Heart left ventricle (tissue), 16 donors: ENCODE measurements around the gene ABCC8. TPM values are rescaled to one million over a fixed set of nuclear protein-coding genes. Genes with fewer than 3 reads are reported as not detected.

ENCODE experiments used
- ATAC-seq, 4 donors: fragments of 200-7000 bp; cut with Tn5 transposase; one replicate each; pipeline ENCODE4 v1.9.1; 2020 to 2022; ENCODE audit warnings: moderate library complexity in 4 of 4, mild to moderate bottlenecking in 3 of 4, moderate number of reproducible peaks in 1 of 4
- DNase-seq, 5 donors: peaks; one replicate each; pipeline ENCODE4 v3.0.0-alpha.2; 2020
- H3K27ac ChIP-seq, 12 donors: fragments of 200-600 bp; sonication (generic) in 4 of 12; one replicate each; pipeline versions ENCODE4 v1.5.0 to v1.8.0; 2016 to 2022; ENCODE audit warnings: mild to moderate bottlenecking in 2 of 12
- H3K27me3 ChIP-seq, 9 donors: fragments of 200-600 bp; sonication (generic) in 2 of 9; one replicate each; pipeline versions ENCODE4 v1.5.1 to v1.8.0; 2016 to 2022; ENCODE audit warnings: mild to moderate bottlenecking in 3 of 9
- H3K36me3 ChIP-seq, 9 donors: fragments of 200-600 bp; sonication (generic) in 2 of 9; one replicate each; pipeline versions ENCODE4 v1.5.0 to v1.8.0; 2018 to 2022; ENCODE audit warnings: mild to moderate bottlenecking in 2 of 9
- H3K4me1 ChIP-seq, 12 donors: fragments of 200-600 bp; sonication (generic) in 4 of 12; one replicate each; pipeline versions ENCODE4 v1.5.0 to v1.8.0; 2016 to 2022; ENCODE audit warnings: mild to moderate bottlenecking in 3 of 12
- H3K4me3 ChIP-seq, 12 donors: fragments of 200-600 bp; sonication (generic) in 4 of 12; one replicate each; pipeline versions ENCODE4 v1.5.0 to v1.8.0; 2017 to 2022; ENCODE audit warnings: mild to moderate bottlenecking in 9 of 12, moderate library complexity in 4 of 12
- H3K9me3 ChIP-seq, 12 donors: fragments of 200-600 bp; sonication (generic) in 4 of 12; one replicate each; pipeline versions ENCODE4 v1.5.0 to v1.8.0; 2016 to 2022; ENCODE audit warnings: mild to moderate bottlenecking in 1 of 12
- POLR2A ChIP-seq, 2 donors: fragments of 450-650 bp; IDR thresholded peaks; one replicate each; pipeline ENCODE4 v1.6.1; 2017; ENCODE audit warnings: antibody characterized with exemption in 2 of 2, mild to moderate bottlenecking in 2 of 2, moderate library complexity in 2 of 2
- WGBS, 4 donors: extraction: QIAGEN DNeasy Blood & Tissue Kit in 2 of 4; methylation state at CpG; one replicate each; pipeline versions ENCODE4 v1.1.5 to v1.1.7; 2013 to 2018; 5-methylcytosine and 5-hydroxymethylcytosine counted together
- intact Hi-C, 10 donors: fragments of 100-400 bp; cut with DNase I; formaldehyde crosslinking; loops; one replicate each; pipeline versions ENCODE4 v1.11.1 to v1.14.2; 2022
- polyA plus RNA-seq, 2 donors: library from polyadenylated mRNA; stranded (reverse); fragments of 200-250 nt; gene quantifications; one replicate each; pipeline ENCODE4 v1.2.3, GENCODE V29; 2013
- total RNA-seq, 9 donors: library from RNA; depleted of rRNA in 2 of 9; stranded (reverse); fragments of >200 nt in 2 of 9; fragmentation: NEBNext Ultra II Directional in 3 of 9; extraction: Animal tissue kit (Norgen Biotek cat#: 25700) in 3 of 9; gene quantifications; one replicate each; pipeline versions ENCODE4 v1.1.0 to v1.2.4, GENCODE V29; 2016 to 2023
- TF ChIP-seq, protein P1 (sequence below), 12 donors: fragments of 200-600 bp; sonication (generic) in 4 of 12; IDR thresholded peaks; one replicate each; pipeline versions ENCODE4 v1.5.0 to v1.8.0; 2018 to 2022; ENCODE audit warnings: antibody characterized with exemption in 12 of 12, mild to moderate bottlenecking in 5 of 12
- donor health status: ischemic (EF 13 %, LVEDD 7.1; RV severe dilation, severe dysfunction).
- donor health status: healthy with polysubstance abuse.
- donor health status: DM: no; HTN: yes; CAD: no.
- donor health status: DM: no; HTN: no; CAD: no.
- donor health status: ischemic (EF 25% LVEDD 6.9; RV normal size, moderate dysfunction).
- donor health status: ischemic (EF 25% LVEDD 5.7; RV mildly dilated, moderate dysfunction).
- donor health status: healthy.
- donor health status: DM: yes; HTN: yes; CAD: no.
- donor health status: ischemic (EF 35%, LVEDD 5.7; RV mildly dilated, moderate dysfunction).
- donor health status: nonischemic (EF 11% LVEDD 7.7; RV severe dilation, severe dysfunction).
- donor health status: DM: yes; HTN: yes; CAD: no.
- donor health status: PGD.
- donor health status: ischemic (EF 29% LVEDD 5.4; RV normal size, mild dysfunction).
- donor health status: nonischemic (EF 23%, LVEDD 6.1; RV moderate dilation, normal function).

The ABCC8 gene
- total and polyA plus RNA-seq, 11 donors, result 0.69 to 9.6 (median 3.6) TPM

DNA sequence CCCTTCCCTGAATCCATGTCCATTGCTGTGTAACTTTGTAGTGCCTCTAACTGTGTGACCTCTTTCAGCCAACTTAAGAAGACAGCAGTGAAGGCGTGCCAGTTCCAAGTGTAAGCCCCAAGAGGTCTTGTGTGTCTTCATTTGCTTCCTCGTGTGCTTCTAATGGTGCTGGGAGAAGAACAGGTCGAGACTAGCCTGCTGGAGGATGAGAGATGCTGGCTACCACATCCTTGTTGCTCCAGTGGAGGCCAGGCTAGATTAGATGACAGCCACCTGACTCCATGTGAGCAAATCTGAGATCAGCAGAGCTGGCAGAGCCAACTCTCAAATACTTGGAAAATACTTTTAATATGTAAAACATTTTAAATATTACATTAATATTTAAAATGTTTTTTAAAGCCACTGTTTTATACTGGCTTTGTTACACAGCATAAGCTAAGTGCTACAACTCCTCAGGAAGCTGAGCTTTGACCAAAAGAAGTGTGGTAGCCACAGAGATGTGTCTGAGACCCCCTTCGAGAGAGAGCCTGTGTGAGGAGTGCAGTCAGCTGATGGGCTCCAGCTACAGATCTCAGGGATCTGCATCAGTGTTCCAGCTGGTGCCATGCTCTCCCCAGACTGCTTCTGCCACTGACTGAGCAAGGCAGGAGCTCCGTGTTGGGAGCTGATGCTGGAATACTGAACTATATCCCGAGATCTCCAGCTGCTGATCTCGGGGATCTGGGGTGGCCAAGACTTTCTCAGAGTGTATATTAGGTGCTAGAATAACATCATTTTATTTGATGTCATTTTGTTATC is 97.1 kb downstream of the ABCC8 start:
- H3K4me1 ChIP-seq, result peaks cover 0 to 25% (median 1%) of the 10 kb centered on the region in 12 donors
- H3K4me3 ChIP-seq, result no peak overlapping the region
- ATAC-seq, result no peak
- TF ChIP-seq, protein P1, sequence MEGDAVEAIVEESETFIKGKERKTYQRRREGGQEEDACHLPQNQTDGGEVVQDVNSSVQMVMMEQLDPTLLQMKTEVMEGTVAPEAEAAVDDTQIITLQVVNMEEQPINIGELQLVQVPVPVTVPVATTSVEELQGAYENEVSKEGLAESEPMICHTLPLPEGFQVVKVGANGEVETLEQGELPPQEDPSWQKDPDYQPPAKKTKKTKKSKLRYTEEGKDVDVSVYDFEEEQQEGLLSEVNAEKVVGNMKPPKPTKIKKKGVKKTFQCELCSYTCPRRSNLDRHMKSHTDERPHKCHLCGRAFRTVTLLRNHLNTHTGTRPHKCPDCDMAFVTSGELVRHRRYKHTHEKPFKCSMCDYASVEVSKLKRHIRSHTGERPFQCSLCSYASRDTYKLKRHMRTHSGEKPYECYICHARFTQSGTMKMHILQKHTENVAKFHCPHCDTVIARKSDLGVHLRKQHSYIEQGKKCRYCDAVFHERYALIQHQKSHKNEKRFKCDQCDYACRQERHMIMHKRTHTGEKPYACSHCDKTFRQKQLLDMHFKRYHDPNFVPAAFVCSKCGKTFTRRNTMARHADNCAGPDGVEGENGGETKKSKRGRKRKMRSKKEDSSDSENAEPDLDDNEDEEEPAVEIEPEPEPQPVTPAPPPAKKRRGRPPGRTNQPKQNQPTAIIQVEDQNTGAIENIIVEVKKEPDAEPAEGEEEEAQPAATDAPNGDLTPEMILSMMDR (IDR thresholded peaks at IDR 0.05), result no peak
- no peak for TF ChIP-seq POLR2A (IDR thresholded peaks at IDR 0.05)
- WGBS, 4 donors, result 80 to 88% (median 84%) methylated on average over 7 of the region's 7 CpGs
- intact Hi-C loops, result loop anchor here in 1 of 10 donors (5.0 kb wide), 2 partner anchors 147 to 148 kb away; no protein-coding TSS in a partner anchor
- H3K9me3 ChIP-seq, result peaks cover 0 to 13% (median 0%) of the 10 kb centered on the region in 12 donors
- no peak for DNase-seq
- no peaks in the 10 kb centered on the region for H3K27me3 ChIP-seq
- H3K36me3 ChIP-seq, result no peaks in the 10 kb centered on the region
- no peak overlapping the region for H3K27ac ChIP-seq

DNA sequence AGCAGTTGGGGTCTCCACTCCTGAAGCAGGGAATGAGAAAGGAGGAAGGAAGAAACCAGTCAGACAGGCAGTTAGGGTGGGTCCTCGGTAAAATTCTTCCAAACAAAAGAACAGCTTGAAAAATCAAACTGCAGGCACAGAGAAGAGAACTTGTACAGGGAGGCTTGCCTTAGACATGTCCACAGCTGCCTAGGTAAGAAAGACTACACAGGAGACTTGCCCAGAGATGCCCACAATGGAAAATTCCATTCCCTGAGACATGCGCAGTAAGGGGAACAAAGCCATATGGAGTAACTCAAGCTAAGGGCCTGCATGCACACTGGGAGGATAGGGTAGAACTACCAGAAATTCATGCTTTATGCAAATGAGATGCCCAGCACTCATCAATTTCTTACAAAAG is 98.0 kb downstream of the ABCC8 start:
- Histone ChIP-seq H3K36me3 (peaks cover 0 to 3% (median 0%) of the 10 kb centered on the region in 9 donors), H3K4me1 (peaks cover 0 to 20% (median 0%) of the 10 kb centered on the region in 12 donors), H3K9me3 (peaks cover 0 to 17% (median 2%) of the 10 kb centered on the region in 12 donors), H3K4me3 (no peak overlapping the region), H3K27me3 (no peaks in the 10 kb centered on the region), H3K27ac (no peak overlapping the region)
- intact Hi-C loops, result no loop called here
- ATAC-seq (no peak), DNase-seq (no peak)
- TF ChIP-seq POLR2A (IDR thresholded peaks at IDR 0.05), result no peak
- TF ChIP-seq, protein P1 (IDR thresholded peaks at IDR 0.05), result no peak
- whole genome bisulfite sequencing, 4 donors, result 59 to 79% (median 72%) methylated on average over 2 of the region's 2 CpGs

- peaks cover 0 to 25% (median 11%) of the 10 kb centered on the region in 9 donors for H3K36me3 ChIP-seq
- DNase-seq, result no peak
- intact Hi-C loops, result no loop called here
Observed at GRCh38 chr11:17376493-17376892, 100.2 kb downstream of the ABCC8 start.

GRCh38 chr11:17375547-17375946 is 101.1 kb downstream of the ABCC8 start:
- no peak overlapping the region for H3K27ac ChIP-seq
- TF ChIP-seq, protein P1 (IDR thresholded peaks at IDR 0.05), result no peak
- TF ChIP-seq POLR2A (IDR thresholded peaks at IDR 0.05), result no peak
- H3K27me3 ChIP-seq, result no peaks in the 10 kb centered on the region
- H3K36me3 ChIP-seq, result peaks cover 0 to 35% (median 11%) of the 10 kb centered on the region in 9 donors
- peaks cover 0 to 48% (median 32%) of the 10 kb centered on the region in 12 donors for H3K9me3 ChIP-seq
- 77 to 97% (median 90%) methylated on average over 5 of the region's 5 CpGs for WGBS, 4 donors
- intact Hi-C loops, result no loop called here
- DNase-seq, result no peak
- no peak for ATAC-seq
- H3K4me3 ChIP-seq, result no peak overlapping the region
- peaks cover 0 to 20% (median 0%) of the 10 kb centered on the region in 12 donors for H3K4me1 ChIP-seq

More at GRCh38 chr11:17376493-17376892, 100.2 kb downstream of the ABCC8 start:
- Histone ChIP-seq H3K27me3 (no peaks in the 10 kb centered on the region), H3K27ac (no peak overlapping the region), H3K9me3 (peaks cover 0 to 38% (median 22%) of the 10 kb centered on the region in 12 donors), H3K4me3 (no peak overlapping the region), H3K4me1 (peaks cover 0 to 20% (median 0%) of the 10 kb centered on the region in 12 donors)
- WGBS, 4 donors, result 64 to 70% (median 69%) methylated on average over 3 of the region's 3 CpGs
- ATAC-seq, result peak in 2 of 4 donors; percentile 59 to 62
- TF ChIP-seq, protein P1 (IDR thresholded peaks at IDR 0.05), result no peak
- TF ChIP-seq POLR2A (IDR thresholded peaks at IDR 0.05), result no peak
